Thymus (tissue), 11 donors: ENCODE results near the gene SFRP2. TPM values are rescaled to one million over a fixed set of nuclear protein-coding genes. Genes with fewer than 3 reads are reported as not detected.

Experiments used
- DNase-seq, 9 donors: peaks; one replicate each; pipeline ENCODE4 v3.0.0-alpha.2; 2013; ENCODE audit warnings: low spot score in 9 of 9, low read depth in 6 of 9, missing footprints in 1 of 9
- H3K27ac ChIP-seq, 2 donors: one replicate each; pipeline ENCODE4 v1.5.1; 2013; ENCODE audit warnings: control low read depth in 1 of 2, low read depth in 1 of 2, low read length in 1 of 2, mild to moderate bottlenecking in 1 of 2, moderate library complexity in 1 of 2
- H3K27me3 ChIP-seq, 2 donors: one replicate each; pipeline ENCODE4 v1.5.1; 2013; ENCODE audit warnings: low read length in 1 of 2; ENCODE audit not compliant: control insufficient read depth in 2 of 2, insufficient read depth in 1 of 2
- H3K36me3 ChIP-seq, 2 donors: one replicate each; pipeline ENCODE4 v1.5.1; 2013; ENCODE audit warnings: low read length in 1 of 2, mild to moderate bottlenecking in 1 of 2, moderate library complexity in 1 of 2; ENCODE audit not compliant: control insufficient read depth in 2 of 2, insufficient read depth in 2 of 2
- H3K4me1 ChIP-seq, 2 donors: one replicate each; pipeline ENCODE4 v1.5.1; 2013; ENCODE audit warnings: low read length in 2 of 2; ENCODE audit not compliant: control insufficient read depth in 2 of 2, insufficient read depth in 2 of 2
- H3K4me3 ChIP-seq, 2 donors: one replicate each; pipeline ENCODE4 v1.5.1; 2013; ENCODE audit warnings: low read length in 2 of 2, control low read depth in 1 of 2, mild to moderate bottlenecking in 1 of 2
- H3K9me3 ChIP-seq, 2 donors: one replicate each; pipeline ENCODE4 v1.5.1; 2013; ENCODE audit warnings: low read length in 1 of 2, mild to moderate bottlenecking in 1 of 2; ENCODE audit not compliant: control insufficient read depth in 2 of 2, insufficient read depth in 1 of 2
- WGBS: extraction: QIAGEN DNeasy Blood & Tissue Kit; methylation state at CpG from one replicate; pipeline ENCODE4 v1.1.7; 2013; 5-methylcytosine and 5-hydroxymethylcytosine counted together
- polyA plus RNA-seq: library from polyadenylated mRNA; stranded (reverse); fragments of 200-250 nt; gene quantifications from one replicate; pipeline ENCODE4 v1.2.3, GENCODE V29; 2013
- total RNA-seq: library from RNA; stranded (reverse); fragments of 120-200 nt; gene quantifications from one replicate; pipeline ENCODE4 v1.2.4, GENCODE V29; 2013
- donor health status: healthy.

The SFRP2 gene
- total and polyA plus RNA-seq, 2 donors = 0.96 to 1.7 TPM

DNA sequence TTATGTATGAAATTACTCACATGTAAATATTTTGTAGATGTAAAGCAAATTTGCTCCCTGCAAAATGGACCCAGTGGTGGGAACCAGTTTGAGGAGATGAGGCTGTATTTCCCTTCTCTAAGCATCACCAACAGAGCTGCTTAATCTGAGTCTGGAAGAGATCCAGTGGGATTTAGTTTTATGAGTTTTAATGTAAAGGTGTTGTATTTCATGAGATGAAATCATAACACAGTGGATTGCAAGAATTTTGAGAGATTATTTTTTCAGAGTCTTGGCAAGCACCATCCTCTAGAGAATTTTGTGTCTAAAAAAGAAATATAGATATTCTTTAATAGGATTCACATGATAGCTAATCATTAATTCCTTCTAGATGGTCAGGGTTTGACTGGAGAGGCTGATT is 35.6 kb upstream of the SFRP2 start:
- no peak overlapping the region for H3K27ac ChIP-seq
- H3K4me1 ChIP-seq = no peaks in the 10 kb centered on the region
- DNase-seq = no peak
- no peak overlapping the region for H3K4me3 ChIP-seq
- H3K27me3 ChIP-seq = no peaks in the 10 kb centered on the region
- H3K9me3 ChIP-seq = no peaks in the 10 kb centered on the region
- H3K36me3 ChIP-seq = no peaks in the 10 kb centered on the region

DNA sequence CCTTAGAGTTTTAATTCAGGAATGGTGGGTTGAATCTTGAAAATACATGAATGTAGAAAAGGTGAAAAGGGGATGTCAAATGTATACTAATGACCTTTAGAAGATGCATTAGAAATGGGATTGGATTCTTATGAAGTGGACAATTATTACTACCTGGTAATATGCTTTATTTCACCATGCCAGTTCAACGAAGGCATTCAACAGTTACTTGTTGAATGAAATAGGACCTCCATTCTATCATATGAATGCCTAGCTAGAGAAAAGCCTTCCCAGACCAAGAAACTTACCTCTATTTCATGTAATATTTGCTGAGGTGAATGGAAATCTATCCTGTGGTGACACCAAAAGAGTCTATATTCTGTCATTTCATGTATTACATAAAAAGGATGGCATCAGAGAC is 34.6 kb upstream of the SFRP2 start:
- no peaks in the 10 kb centered on the region for H3K4me1 ChIP-seq
- H3K27ac ChIP-seq = no peak overlapping the region
- WGBS = 96% methylated on average over 1 of the region's 1 CpG
- H3K4me3 ChIP-seq = no peak overlapping the region
- no peaks in the 10 kb centered on the region for H3K9me3 ChIP-seq
- H3K36me3 ChIP-seq = no peaks in the 10 kb centered on the region
- no peak for DNase-seq
- no peaks in the 10 kb centered on the region for H3K27me3 ChIP-seq

- Histone ChIP-seq H3K9me3 (no peaks in the 10 kb centered on the region), H3K4me1 (no peaks in the 10 kb centered on the region), H3K36me3 (no peaks in the 10 kb centered on the region), H3K27me3 (no peaks in the 10 kb centered on the region), H3K4me3 (no peak overlapping the region), H3K27ac (no peak overlapping the region)
- WGBS = 65% methylated on average over 3 of the region's 3 CpGs
- no peak for DNase-seq
Measured at GRCh38 chr4:153822316-153822715, 33.4 kb upstream of the SFRP2 start.

DNA sequence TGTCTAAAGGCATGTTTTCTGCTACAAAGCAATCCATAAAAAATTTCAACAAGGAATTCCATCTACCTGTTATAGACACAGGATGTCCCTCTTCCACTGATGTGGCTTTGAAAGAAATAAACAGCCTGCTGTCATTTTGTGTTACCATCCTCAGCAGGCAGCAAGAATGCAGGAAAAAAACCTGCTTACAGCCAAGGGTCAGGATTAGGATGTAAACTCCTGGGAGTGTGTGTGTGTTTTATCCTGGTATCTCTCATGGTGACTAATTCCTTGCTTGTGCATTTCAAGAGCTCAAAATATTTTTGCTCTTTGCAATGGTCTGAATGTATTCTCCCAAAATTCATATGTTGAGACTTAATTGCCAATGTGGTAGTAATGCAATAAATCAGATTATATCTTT is 28.6 kb upstream of the SFRP2 start:
- no peak overlapping the region for H3K4me3 ChIP-seq
- H3K9me3 ChIP-seq = no peaks in the 10 kb centered on the region
- H3K4me1 ChIP-seq = no peaks in the 10 kb centered on the region
- H3K27me3 ChIP-seq = no peaks in the 10 kb centered on the region
- no peak for DNase-seq
- no peak overlapping the region for H3K27ac ChIP-seq
- no peaks in the 10 kb centered on the region for H3K36me3 ChIP-seq

- Histone ChIP-seq H3K27ac (no peak overlapping the region), H3K9me3 (no peaks in the 10 kb centered on the region), H3K4me3 (no peak overlapping the region), H3K36me3 (no peaks in the 10 kb centered on the region), H3K27me3 (no peaks in the 10 kb centered on the region), H3K4me1 (no peaks in the 10 kb centered on the region)
- WGBS = 60% methylated on average over 2 of the region's 2 CpGs
- DNase-seq = no peak
Measured at GRCh38 chr4:153816542-153816941, 27.7 kb upstream of the SFRP2 start.

- Histone ChIP-seq H3K27me3 (no peaks in the 10 kb centered on the region), H3K36me3 (no peaks in the 10 kb centered on the region), H3K27ac (no peak overlapping the region), H3K4me1 (no peaks in the 10 kb centered on the region), H3K4me3 (no peak overlapping the region), H3K9me3 (no peaks in the 10 kb centered on the region)
- DNase-seq = no peak
- 95% methylated on average over 2 of the region's 2 CpGs for WGBS
Measured at GRCh38 chr4:153814789-153815188, 25.9 kb upstream of the SFRP2 start.

DNA sequence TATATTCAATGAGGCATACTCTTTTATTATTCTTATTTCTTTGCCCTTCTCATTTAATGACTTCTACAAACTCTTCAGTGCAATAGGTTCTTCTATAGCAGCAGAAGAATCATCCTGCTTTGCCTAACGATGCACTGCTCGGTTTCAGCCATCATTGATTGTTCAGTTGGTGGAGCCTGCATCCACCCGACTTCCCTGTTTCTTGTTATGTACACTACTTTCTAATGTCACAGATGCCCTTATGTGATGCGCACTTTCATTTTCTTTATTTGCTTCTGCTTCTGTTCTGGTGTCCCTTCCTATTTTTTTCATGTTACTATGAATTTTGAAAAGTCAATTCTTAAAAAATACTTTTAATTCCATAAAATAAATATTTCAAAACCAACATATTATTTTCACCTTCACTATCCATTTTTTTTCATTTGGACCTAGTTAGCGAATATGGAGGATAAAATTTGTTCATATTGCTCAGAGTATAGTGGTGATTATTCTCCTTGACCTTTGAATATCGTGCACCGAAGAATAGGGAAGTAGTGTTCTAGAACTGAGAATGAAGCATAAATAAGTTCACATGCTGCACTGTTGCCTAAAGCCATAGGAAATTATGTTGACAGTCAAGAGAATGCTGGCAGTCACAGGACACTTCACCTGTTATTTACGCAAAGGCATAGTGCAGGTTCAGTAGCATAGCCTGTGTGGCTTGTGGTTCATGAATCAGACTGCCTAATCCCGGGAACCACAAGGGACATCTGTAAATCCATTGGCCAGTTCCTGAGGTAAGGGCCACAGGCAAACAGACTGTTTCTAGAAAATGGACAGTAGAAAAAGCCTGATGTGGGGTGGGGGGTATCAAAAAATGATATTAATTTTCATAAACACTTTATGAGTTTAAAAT is 21.3 kb upstream of the SFRP2 start:
- Histone ChIP-seq H3K27ac (no peak overlapping the region), H3K36me3 (no peaks in the 10 kb centered on the region), H3K4me1 (no peaks in the 10 kb centered on the region), H3K27me3 (no peaks in the 10 kb centered on the region), H3K4me3 (no peak overlapping the region), H3K9me3 (peaks cover 0 to 8% of the 10 kb centered on the region in 2 donors)
- no peak for DNase-seq
- 79% methylated on average over 9 of the region's 9 CpGs for WGBS

DNA sequence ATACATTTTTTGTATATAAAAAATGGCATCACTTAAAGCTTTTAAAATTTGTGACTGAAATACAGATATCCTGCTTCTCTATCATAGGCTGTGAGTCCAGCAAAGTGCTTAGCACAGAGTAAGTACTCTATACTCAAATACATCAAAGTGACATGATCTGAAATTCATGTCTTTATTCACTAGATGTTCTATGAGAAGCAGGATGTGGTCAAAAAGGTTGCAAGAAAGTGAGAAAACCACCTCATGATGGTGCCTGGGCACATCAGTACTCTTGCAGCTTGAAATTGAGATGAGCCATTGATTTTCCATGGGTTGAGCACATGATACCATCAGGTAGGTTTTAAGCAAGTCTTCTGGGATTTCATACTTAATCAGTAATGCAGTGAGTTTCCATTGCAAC is 20.4 kb upstream of the SFRP2 start:
- Histone ChIP-seq H3K4me3 (no peak overlapping the region), H3K9me3 (peaks cover 0 to 8% of the 10 kb centered on the region in 2 donors), H3K4me1 (no peaks in the 10 kb centered on the region), H3K27me3 (no peaks in the 10 kb centered on the region), H3K27ac (no peak overlapping the region), H3K36me3 (no peaks in the 10 kb centered on the region)
- DNase-seq = peak in 4 of 9 donors; percentile 13 to 63 (median 22)

DNA sequence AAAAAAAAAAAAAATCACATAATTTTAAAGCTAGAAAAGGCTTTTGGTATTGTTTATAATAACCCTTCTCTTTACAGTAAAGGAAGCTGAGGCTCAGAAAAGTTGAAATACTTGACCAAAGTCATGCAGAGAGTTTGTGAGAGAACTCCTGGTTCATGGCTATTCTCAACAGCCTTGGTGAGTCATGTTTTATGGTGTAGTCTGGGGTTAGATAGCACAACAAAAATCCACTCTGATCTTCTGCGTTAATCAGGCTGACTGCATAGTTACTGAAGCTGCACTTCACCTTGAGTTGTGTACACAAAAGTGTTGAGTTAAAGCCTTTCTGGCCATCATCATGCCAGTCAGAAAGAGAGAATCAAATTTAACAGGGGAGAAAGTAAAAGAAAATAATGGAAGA is 19.3 kb upstream of the SFRP2 start:
- no peak for DNase-seq
- no peaks in the 10 kb centered on the region for H3K4me1 ChIP-seq
- H3K27me3 ChIP-seq = no peaks in the 10 kb centered on the region
- no peak overlapping the region for H3K4me3 ChIP-seq
- no peaks in the 10 kb centered on the region for H3K36me3 ChIP-seq
- 94% methylated on average over 1 of the region's 1 CpG for WGBS
- peaks cover 0 to 8% of the 10 kb centered on the region in 2 donors for H3K9me3 ChIP-seq
- H3K27ac ChIP-seq = no peak overlapping the region
